Left hindlimb (tissue), 1 donor: ENCODE data around the gene COL4A2.
"Not testable (repeated sequence)": the region's sequence is repeated elsewhere in the genome, so short reads cannot be mapped to it uniquely, and the experiment has no call there.

ENCODE experiments used
- DNase-seq: peaks from one replicate; pipeline ENCODE4 v3.0.0-alpha.2; 2018

The COL4A2 gene

GRCh38 chr13:110479648-110480047, 172.6 kb downstream of the COL4A2 start:
- DNase-seq: no peak

GRCh38 chr13:110480161-110480560, 173.1 kb downstream of the COL4A2 start:
- DNase-seq: no peak

GRCh38 chr13:110483386-110483968, 176.4 kb downstream of the COL4A2 start:
- DNase-seq: no peak

GRCh38 chr13:110484290-110485048, 177.4 kb downstream of the COL4A2 start:
- DNase-seq: no peak

- no peak for DNase-seq
Observed at GRCh38 chr13:110485604-110486003, 178.5 kb downstream of the COL4A2 start.

- no peak for DNase-seq
Observed at GRCh38 chr13:110486061-110486715, 179.1 kb downstream of the COL4A2 start.

- not testable (repeated sequence) for DNase-seq
Observed at GRCh38 chr13:110486880-110487279, 179.8 kb downstream of the COL4A2 start.

- DNase-seq: no peak
Observed at GRCh38 chr13:110490009-110490770, 183.1 kb downstream of the COL4A2 start.

- no peak for DNase-seq
Observed at GRCh38 chr13:110491869-110492678, 185.0 kb downstream of the COL4A2 start.

- DNase-seq: no peak
Observed at GRCh38 chr13:110492679-110493593, 185.9 kb downstream of the COL4A2 start.

GRCh38 chr13:110493613-110494012, 186.5 kb downstream of the COL4A2 start:
- no peak for DNase-seq

GRCh38 chr13:110495376-110495775, 188.3 kb downstream of the COL4A2 start:
- DNase-seq: no peak

- DNase-seq: no peak
Observed at GRCh38 chr13:110495881-110496280, 188.8 kb downstream of the COL4A2 start.

GRCh38 chr13:110496281-110496680, 189.2 kb downstream of the COL4A2 start:
- no peak for DNase-seq

GRCh38 chr13:110497003-110497402, 189.9 kb downstream of the COL4A2 start:
- DNase-seq: no peak

GRCh38 chr13:110497896-110498295, 190.8 kb downstream of the COL4A2 start:
- not testable (repeated sequence) for DNase-seq

- no peak for DNase-seq
Observed at GRCh38 chr13:110498327-110498726, 191.2 kb downstream of the COL4A2 start.

- DNase-seq: no peak
Observed at GRCh38 chr13:110498765-110499164, 191.7 kb downstream of the COL4A2 start.

- no peak for DNase-seq
Observed at GRCh38 chr13:110499621-110500281, 192.7 kb downstream of the COL4A2 start.

GRCh38 chr13:110500341-110500740, 193.3 kb downstream of the COL4A2 start:
- no peak for DNase-seq

GRCh38 chr13:110501188-110501587, 194.1 kb downstream of the COL4A2 start:
- no peak for DNase-seq
